HG03097 (cell line): ENCODE data around the gene GMEB2.
A peak's percentile ranks its signal among the peaks of the same experiment; 100 is the strongest.
"Not testable (repeated sequence)": the region's sequence is repeated elsewhere in the genome, so short reads cannot be mapped to it uniquely, and the experiment has no call there.

Experiments used
- ATAC-seq: cut with Tn5 transposase; IDR thresholded peaks from one replicate; pipeline ENCODE4 v1.9.1; 2021; ENCODE audit not compliant: unreplicated experiment, low FRiP score

GMEB2 gene

DNA sequence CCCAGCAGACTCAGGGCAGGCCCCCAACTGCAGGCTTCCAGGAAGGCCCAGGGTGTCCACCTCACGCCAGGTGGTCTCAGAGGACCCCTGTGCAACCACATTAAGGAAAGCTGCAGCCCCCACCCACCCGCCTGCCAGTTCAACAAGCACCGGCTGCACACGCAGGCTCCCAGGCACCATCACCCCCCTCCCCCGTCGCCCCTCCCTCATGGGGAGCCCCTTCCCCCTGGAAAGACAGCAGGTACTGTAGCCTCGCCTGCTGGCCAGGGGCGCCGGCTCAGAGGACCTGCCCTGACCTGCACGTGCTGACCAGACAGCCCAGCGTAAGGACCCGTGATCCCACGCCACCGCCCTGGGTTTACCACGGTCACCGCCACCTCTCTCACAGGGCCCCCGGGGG is 13.8 kb upstream of the GMEB2 start:
- not testable (repeated sequence) for ATAC-seq

GRCh38 chr20:63640086-63640485 is 13.2 kb upstream of the GMEB2 start:
- no peak for ATAC-seq

- no peak for ATAC-seq
Observed at GRCh38 chr20:63639093-63639975, 12.4 kb upstream of the GMEB2 start.

DNA sequence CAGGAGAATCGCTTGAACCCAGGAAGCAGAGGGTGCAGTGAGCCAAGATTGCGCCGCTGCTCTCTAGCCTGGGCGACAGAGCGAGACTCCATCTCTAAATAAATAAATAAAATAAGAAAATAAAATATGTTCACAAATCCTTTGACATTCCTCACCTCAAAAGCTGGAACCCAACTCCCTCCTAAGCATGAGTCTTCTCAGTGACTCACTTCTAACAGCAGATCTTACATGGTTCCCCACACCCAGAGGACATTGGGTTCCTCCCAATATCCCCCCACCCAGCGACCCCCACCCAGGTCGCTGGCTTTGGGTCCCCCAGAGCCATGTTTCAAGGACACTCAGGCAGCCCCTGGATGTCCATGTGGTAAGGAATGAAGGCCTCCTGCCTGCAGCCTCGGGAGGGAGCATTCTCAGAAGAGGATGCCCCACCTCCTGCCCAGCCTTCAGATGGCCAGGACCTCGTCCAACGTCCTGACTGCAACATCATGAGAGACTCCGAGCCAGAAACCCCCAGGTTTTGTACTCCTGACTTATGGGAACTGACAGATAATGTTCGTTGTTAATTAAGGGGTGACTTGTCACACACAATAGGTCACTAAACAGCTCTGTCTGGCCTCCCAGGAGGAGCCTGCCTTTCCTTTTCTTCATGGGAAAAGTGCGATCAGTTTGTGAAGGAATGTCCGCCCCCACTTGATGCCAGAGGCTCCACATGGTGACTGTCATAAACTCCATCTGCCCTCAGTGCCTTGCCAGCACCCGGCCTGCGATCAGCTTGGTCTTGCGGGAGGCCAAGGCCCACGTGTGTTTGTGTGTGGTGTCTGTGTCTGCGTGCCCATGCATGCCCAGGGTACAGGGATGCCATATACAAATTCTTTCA is 10.1 kb upstream of the GMEB2 start:
- ATAC-seq, result no peak

DNA sequence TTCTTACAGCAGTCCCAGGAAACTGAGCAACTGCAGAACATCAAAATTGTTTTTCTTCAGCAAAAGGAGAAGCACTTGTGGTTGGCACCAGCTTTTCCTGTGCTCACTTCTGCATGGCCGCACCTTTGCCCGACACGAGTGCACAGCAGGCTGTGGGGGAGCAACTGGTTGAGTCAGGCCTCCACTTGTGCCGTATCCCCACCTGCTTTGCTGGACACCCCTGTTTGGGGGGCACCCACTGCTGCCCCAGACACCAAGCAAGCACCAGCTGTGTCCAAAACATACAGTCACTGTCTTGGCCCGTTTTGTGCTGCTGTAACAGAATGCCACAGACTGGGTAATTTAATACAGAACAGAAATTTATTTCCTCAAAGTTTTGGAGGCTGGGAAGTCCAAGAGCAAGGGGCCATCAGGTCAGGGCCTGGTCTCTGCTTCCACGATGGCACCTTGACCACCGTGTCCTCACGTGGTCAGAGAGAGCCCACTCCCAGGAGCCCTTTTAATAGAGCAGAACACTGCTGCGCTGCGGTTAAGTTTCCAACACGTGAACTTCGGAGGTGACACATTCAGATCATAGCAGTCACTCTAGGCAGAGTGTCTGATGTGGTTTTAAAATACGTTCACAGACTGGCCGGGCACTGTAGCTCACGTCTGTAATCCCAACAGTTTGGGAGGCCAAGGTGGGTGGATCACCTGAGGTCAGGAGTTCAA is 8.7 kb upstream of the GMEB2 start:
- no peak for ATAC-seq

- ATAC-seq, result no peak
Observed at GRCh38 chr20:63633732-63634131, 6.8 kb upstream of the GMEB2 start.

GRCh38 chr20:63631426-63631825 is 4.5 kb upstream of the GMEB2 start:
- ATAC-seq, result not testable (repeated sequence)

DNA sequence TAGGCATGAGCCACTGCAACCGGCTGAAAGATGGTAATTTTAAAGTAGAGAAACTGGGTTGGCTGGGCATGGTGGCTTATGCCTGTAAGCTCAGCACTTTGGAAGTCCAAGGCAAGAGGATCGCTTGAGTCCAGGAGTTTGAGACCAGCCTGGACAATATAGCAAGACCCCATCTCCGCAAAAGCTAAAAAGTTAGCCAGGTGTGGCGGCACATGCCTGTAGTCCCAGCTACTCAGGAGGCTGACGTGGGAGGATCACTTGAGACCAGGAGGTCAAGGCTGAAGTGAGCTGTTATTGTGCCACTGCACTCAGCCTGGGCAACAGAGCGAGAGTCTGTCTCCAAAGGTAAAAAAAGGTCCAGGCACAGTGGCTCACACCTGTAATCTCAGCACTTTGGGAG is 4.1 kb upstream of the GMEB2 start:
- not testable (repeated sequence) for ATAC-seq

GRCh38 chr20:63628246-63628975 is 1.5 kb upstream of the GMEB2 start:
- no peak for ATAC-seq

GRCh38 chr20:63627751-63628245 is 897 bp upstream of the GMEB2 start:
- ATAC-seq, result no peak

DNA sequence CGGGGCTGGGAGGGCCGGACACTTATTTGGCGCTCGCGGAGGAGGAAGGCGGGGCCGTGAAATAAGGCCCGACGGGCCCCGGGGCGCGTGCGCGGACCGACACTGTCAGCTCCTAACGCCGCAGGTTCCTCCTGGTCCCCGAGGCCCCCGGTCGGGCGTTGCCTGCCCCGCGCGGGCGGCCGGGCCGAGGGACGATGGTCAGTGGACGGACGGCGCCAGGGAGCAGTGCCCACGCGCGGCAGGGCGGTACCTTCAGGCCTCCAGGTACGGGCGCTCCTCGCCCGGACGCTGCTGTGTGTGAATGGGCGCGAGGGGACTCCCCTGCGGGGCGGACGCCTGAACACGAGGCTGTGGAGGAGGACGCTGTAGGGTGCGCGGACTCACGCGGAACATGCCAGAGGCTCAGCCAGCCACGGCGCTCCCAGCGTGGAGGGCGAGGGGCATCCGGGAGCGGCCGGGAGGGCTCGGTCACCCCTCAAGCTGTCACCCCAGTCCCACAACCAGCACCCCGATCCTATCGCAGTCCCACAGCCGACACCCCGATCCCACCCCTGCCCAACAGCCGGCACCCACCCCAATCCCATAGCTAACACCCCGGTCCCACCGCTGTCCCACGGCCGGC is 339 bp upstream of the GMEB2 start:
- peak; percentile 67 for ATAC-seq

DNA sequence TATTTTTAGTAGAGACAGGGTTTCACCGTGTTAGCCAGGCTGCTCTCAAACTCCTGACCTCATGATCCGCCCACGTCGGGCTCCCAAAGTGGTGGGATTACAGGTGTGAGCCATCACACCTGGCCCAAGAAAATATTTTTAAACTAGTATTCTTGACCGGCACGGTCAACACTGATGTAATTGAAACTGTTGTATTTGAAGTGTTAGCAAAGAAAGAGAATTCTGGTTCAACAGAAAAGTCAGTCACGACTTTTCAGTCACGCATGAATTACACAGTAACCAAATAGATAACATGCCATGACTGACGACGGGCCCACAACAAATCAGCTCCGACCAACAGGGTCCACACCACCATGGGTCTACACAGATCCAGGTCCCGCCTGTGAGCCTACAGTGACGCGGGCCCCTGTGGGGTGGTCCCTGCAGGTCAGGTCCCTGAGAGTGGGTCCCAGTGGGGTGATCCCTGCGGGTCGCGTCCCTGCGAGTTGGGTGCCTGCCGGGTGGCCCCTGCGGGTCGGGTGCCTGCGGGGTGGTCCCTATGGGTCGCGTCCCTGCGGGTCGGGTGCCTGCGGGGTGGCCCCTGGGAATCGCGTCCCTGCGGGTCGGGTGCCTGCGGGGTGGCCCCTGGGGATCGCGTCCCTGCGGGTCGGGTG is 1.0 kb downstream of the GMEB2 start:
- no peak for ATAC-seq

DNA sequence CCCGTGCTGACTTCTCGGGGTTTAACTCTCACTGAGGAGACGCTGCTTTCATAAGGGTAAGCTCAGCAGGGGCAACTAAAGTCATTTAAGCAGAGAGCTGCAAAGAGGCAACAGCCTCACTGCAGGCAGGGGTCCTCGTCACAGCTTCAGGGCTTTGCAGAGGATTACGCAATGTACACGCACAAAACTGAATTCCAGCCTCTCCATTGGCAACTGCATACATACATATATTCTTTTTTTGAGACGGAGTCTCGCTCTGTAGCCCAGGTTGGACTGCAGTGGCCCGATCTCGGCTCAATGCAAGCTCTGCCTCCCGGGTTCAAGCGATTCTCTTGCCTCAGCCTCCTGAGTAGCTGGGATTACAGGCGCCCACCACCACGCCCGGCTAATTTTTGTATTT is 2.4 kb downstream of the GMEB2 start:
- ATAC-seq, result no peak

DNA sequence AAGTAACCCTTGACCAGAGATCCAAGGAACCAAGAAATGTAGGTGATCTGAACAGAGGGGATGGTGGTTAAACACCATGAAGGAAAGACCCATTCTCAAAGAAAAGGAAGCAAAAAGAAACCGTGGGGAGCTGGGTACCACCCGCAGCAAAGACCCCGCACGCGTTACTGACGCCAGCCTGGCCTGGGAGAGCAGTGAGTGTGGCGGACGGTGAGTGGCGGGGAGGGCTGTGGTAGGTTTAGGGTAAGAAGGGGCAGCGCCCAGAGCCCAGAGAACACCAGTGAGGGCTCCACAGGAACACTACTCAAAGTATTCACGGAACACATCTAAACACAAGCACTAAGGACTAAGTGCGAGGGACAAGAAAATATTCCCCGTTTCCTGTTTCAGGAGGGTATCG is 4.2 kb downstream of the GMEB2 start:
- ATAC-seq, result no peak

DNA sequence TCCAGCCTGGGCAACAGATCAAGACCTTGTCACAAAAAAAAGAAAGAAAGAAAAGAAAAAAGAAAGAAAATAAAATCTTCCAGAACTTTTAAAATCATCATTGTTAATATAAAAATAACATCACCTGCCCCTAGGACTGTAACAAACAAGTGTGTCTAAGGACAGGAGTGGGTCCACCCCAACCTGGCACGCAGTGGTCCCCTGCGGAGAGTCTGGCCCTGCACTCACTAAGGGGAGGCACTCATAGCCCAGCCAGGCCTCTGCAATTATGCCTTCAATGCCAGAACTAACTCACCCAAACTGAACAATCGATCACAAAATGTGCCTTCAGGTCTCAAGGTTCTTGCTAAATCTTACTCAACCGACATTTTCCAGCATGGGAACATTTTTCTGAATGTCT is 4.8 kb downstream of the GMEB2 start:
- ATAC-seq, result no peak

DNA sequence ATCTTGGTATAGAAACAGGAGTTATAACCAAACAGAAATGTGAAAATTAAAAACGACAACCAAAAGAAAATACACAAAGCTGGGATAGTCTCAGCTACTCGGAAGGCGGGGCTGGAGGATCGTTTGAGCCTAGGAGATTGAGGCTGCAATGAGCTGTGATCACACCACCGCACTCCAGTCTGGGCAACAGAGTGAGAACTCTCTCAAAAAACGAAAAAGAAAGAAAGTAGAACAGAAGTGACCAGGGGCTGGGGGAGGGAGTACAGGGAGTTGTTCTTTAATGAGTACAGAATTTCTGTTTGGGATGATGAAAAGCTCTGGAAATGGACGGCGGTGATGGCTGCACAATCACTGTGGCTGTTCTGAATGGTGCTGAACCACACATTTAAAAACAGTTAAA is 5.9 kb downstream of the GMEB2 start:
- no peak for ATAC-seq

DNA sequence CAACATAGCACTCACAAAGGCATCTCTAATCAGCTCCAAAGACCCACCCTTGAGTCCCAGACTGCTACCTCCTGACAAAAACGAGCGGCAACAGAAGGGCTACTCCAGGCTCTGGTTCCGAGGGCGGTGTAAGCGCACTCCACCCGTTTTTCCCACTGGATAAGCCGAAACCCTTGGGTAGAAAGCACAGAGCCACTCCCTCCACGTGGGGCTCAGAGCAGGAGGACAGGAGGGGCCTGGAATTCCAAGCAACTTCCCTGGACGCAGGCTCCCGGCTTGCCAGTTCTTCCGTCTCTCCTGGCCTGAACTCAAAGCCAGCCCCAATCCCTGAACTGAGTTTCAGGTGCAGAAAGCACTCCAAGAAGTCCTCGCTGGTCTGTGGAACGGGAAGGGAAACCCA is 7.4 kb downstream of the GMEB2 start:
- ATAC-seq, result no peak

- no peak for ATAC-seq
Observed at GRCh38 chr20:63619086-63619485, 7.8 kb downstream of the GMEB2 start.

DNA sequence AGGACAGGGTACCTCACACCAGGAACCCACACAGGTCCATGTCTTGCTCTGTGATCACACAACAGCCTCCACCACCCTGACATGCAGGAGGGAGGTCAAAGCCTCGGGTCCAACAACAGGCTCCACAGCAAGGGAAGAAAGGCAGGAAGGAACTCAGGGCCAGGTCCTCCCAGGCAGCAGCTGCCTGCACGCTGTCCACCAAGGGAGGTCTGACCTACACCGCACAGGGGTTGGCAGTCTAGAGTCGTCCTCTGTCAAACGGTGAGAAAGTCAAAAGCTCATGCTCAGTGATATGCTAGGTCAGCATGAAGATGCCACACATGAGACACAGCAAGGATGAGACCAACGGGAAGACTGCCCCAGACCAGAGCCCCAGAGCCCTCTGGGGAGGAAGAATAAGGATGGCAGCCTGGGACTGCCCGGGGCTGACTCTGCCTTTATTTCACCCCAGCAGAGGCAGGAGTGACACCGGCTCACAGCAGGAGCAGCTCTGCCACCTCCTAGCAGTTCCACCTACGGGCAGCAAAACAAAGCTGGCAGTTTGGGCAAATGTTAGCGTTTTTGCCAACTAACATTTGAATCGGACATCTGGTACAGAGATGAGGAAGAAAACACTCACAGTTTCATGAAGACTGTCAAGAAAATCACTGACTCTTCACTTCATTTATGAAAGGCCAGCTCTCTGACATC is 8.5 kb downstream of the GMEB2 start:
- no peak for ATAC-seq
